Stomach smooth muscle (tissue), 2 donors: Measurements from ENCODE around the gene HSPH1.

Source experiments
- H3K27ac ChIP-seq: one replicate; pipeline ENCODE4 v1.7.0; 2013; ENCODE audit warnings: mild to moderate bottlenecking, low read length, inconsistent platforms
- H3K27me3 ChIP-seq, 2 donors: one replicate each; pipeline ENCODE4 v1.7.0; 2013; ENCODE audit warnings: low read length in 2 of 2; ENCODE audit not compliant: insufficient read depth in 2 of 2, control insufficient read depth in 1 of 2
- H3K36me3 ChIP-seq, 2 donors: one replicate each; pipeline ENCODE4 v1.7.0; 2013; ENCODE audit warnings: low read length in 2 of 2; ENCODE audit not compliant: control insufficient read depth in 2 of 2, insufficient read depth in 2 of 2
- H3K4me1 ChIP-seq: one replicate; pipeline ENCODE4 v1.7.0; 2013; ENCODE audit warnings: low read length; ENCODE audit not compliant: control insufficient read depth, insufficient read depth
- H3K4me3 ChIP-seq, 2 donors: one replicate each; pipeline ENCODE4 v1.7.0; 2013; ENCODE audit warnings: low read length in 2 of 2
- H3K9ac ChIP-seq, 2 donors: one replicate each; pipeline ENCODE4 v1.7.0; 2013; ENCODE audit warnings: low read length in 2 of 2, mild to moderate bottlenecking in 1 of 2
- H3K9me3 ChIP-seq, 2 donors: one replicate each; pipeline ENCODE4 v1.7.0; 2013; ENCODE audit warnings: low read length in 2 of 2; ENCODE audit not compliant: control insufficient read depth in 2 of 2
- donor health status: healthy.
- donor health status: Pancreatic carcinoma.

The HSPH1 gene

GRCh38 chr13:31161557-31162150 is at the start of gene HSPH1:
Gene HSPH1 (minus strand): TSS chr13:31161904. CDS start chr13:31161582, 322 bp downstream.
- no peaks in the 10 kb centered on the region for H3K36me3 ChIP-seq
- no peaks in the 10 kb centered on the region for H3K27me3 ChIP-seq
- peaks cover 7% of the 10 kb centered on the region for H3K4me1 ChIP-seq
- peak within 1 kb of the TSS; percentile 89 to 91 for H3K9ac ChIP-seq
- no peaks in the 10 kb centered on the region for H3K9me3 ChIP-seq
- peak within 1 kb of the TSS; percentile 91 for H3K27ac ChIP-seq
- peak within 1 kb of the TSS; percentile 93 to 96 for H3K4me3 ChIP-seq

GRCh38 chr13:31209841-31210210 is 48.1 kb upstream of the HSPH1 start:
- H3K4me1 ChIP-seq = peaks cover 41% of the 10 kb centered on the region
- H3K9ac ChIP-seq = no peak overlapping the region
- H3K9me3 ChIP-seq = no peaks in the 10 kb centered on the region
- no peaks in the 10 kb centered on the region for H3K27me3 ChIP-seq
- H3K36me3 ChIP-seq = no peaks in the 10 kb centered on the region
- peak overlapping the region in 1 of 2 donors; percentile 65 for H3K4me3 ChIP-seq
- peak overlapping the region; percentile 85 for H3K27ac ChIP-seq

GRCh38 chr13:31209172-31209840 is 47.6 kb upstream of the HSPH1 start:
- H3K36me3 ChIP-seq = no peaks in the 10 kb centered on the region
- H3K4me1 ChIP-seq = peaks cover 44% of the 10 kb centered on the region
- H3K9ac ChIP-seq = peak overlapping the region in 1 of 2 donors; percentile 36
- H3K27me3 ChIP-seq = no peaks in the 10 kb centered on the region
- peak overlapping the region in 1 of 2 donors; percentile 65 for H3K4me3 ChIP-seq
- peak overlapping the region; percentile 85 for H3K27ac ChIP-seq
- no peaks in the 10 kb centered on the region for H3K9me3 ChIP-seq

- Histone ChIP-seq H3K9me3 (no peaks in the 10 kb centered on the region), H3K4me1 (peaks cover 39% of the 10 kb centered on the region), H3K27ac (peak overlapping the region; percentile 85), H3K4me3 (peak overlapping the region in 1 of 2 donors; percentile 65), H3K36me3 (no peaks in the 10 kb centered on the region), H3K9ac (peak overlapping the region in 1 of 2 donors; percentile 5), H3K27me3 (no peaks in the 10 kb centered on the region)
Observed at GRCh38 chr13:31208559-31209122, 46.9 kb upstream of the HSPH1 start.

- Histone ChIP-seq H3K9me3 (no peaks in the 10 kb centered on the region), H3K27me3 (no peaks in the 10 kb centered on the region), H3K36me3 (no peaks in the 10 kb centered on the region), H3K9ac (peak overlapping the region in 1 of 2 donors; percentile 10), H3K4me3 (peak overlapping the region in 1 of 2 donors; percentile 57), H3K27ac (peak overlapping the region; percentile 85), H3K4me1 (peaks cover 38% of the 10 kb centered on the region)
Observed at GRCh38 chr13:31207661-31208552, 46.2 kb upstream of the HSPH1 start.

GRCh38 chr13:31204592-31204991 is 42.9 kb upstream of the HSPH1 start:
- Histone ChIP-seq H3K27me3 (no peaks in the 10 kb centered on the region), H3K36me3 (no peaks in the 10 kb centered on the region), H3K4me3 (no peak overlapping the region), H3K9me3 (no peaks in the 10 kb centered on the region), H3K4me1 (peaks cover 42% of the 10 kb centered on the region), H3K27ac (no peak overlapping the region), H3K9ac (no peak overlapping the region)

- Histone ChIP-seq H3K9ac (peak overlapping the region; percentile 74 to 86), H3K36me3 (no peaks in the 10 kb centered on the region), H3K4me1 (peaks cover 22% of the 10 kb centered on the region), H3K27ac (peak overlapping the region; percentile 85), H3K4me3 (peak overlapping the region; percentile 67 to 83), H3K27me3 (no peaks in the 10 kb centered on the region), H3K9me3 (no peaks in the 10 kb centered on the region)
Observed at GRCh38 chr13:31201341-31202031, 39.8 kb upstream of the HSPH1 start.

- Histone ChIP-seq H3K9me3 (no peaks in the 10 kb centered on the region), H3K36me3 (no peaks in the 10 kb centered on the region), H3K9ac (peak overlapping the region; percentile 74 to 86), H3K27ac (peak overlapping the region; percentile 85), H3K27me3 (no peaks in the 10 kb centered on the region), H3K4me3 (peak overlapping the region; percentile 67 to 83), H3K4me1 (peaks cover 22% of the 10 kb centered on the region)
Observed at GRCh38 chr13:31200637-31200971, 38.9 kb upstream of the HSPH1 start.

GRCh38 chr13:31199849-31200636 is 38.3 kb upstream of the HSPH1 start, which contains the start of gene B3GLCT:
Gene B3GLCT (plus strand): TSS chr13:31199975. CDS start chr13:31200085, 110 bp downstream.
- Histone ChIP-seq H3K4me1 (peaks cover 20% of the 10 kb centered on the region), H3K27ac (peak within 1 kb of the TSS; percentile 85), H3K27me3 (no peaks in the 10 kb centered on the region), H3K9ac (peak within 1 kb of the TSS; percentile 74 to 86), H3K36me3 (no peaks in the 10 kb centered on the region), H3K9me3 (no peaks in the 10 kb centered on the region), H3K4me3 (peak within 1 kb of the TSS; percentile 67 to 83)
